GM12873 (cell line): ENCODE results near the gene ALAD.

ENCODE experiments used
- TF ChIP-seq, protein P1 (sequence below): IDR thresholded peaks from 2 replicates; pipeline ENCODE4 v1.5.1; 2012; ENCODE audit warnings: low read depth, mild to moderate bottlenecking, moderate library complexity, low read length, control low read depth; ENCODE audit not compliant: insufficient read depth; ENCODE audit errors: missing control alignments

The ALAD gene

DNA sequence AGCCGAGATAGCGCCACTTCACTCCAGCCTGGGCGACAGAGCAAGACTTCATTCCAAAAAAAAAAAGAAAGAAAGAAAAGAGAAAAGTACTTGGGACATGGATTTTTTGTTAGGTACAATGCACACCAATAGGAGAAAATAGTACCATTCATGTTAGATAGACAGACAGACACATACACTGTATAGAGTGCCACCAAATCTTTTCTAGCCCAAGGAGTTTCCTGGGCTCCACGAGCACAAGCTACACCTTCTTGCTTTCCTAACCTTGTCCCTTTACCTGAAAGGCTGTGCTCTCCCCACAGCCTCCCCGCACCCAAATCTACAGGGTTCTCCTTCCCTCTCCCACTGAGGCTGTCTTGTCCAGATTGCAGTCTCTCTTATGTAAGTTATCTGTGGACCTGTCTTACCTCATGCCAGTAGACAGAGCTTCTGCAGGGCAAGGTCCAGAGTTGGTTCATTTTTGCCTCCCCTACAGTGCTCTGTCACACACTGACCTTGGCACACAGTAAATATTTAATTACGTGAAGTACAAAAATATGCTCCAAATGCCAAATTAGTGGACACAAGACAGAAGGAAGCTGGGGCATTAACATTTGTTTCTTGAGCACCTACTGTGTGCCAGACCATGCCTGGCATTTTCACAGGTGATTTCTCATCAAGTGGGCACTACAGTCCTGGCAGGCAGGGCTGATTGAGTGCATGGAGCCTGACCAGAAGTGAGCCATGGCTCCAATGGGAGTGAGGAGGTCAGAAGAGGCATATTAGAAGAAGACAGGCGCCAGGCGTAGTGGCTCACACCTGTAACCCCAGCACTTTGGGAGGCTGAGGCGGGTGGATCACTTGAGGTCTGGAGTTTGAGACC is 5.9 kb downstream of the ALAD start:
- TF ChIP-seq, protein P1, sequence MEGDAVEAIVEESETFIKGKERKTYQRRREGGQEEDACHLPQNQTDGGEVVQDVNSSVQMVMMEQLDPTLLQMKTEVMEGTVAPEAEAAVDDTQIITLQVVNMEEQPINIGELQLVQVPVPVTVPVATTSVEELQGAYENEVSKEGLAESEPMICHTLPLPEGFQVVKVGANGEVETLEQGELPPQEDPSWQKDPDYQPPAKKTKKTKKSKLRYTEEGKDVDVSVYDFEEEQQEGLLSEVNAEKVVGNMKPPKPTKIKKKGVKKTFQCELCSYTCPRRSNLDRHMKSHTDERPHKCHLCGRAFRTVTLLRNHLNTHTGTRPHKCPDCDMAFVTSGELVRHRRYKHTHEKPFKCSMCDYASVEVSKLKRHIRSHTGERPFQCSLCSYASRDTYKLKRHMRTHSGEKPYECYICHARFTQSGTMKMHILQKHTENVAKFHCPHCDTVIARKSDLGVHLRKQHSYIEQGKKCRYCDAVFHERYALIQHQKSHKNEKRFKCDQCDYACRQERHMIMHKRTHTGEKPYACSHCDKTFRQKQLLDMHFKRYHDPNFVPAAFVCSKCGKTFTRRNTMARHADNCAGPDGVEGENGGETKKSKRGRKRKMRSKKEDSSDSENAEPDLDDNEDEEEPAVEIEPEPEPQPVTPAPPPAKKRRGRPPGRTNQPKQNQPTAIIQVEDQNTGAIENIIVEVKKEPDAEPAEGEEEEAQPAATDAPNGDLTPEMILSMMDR = no peak

DNA sequence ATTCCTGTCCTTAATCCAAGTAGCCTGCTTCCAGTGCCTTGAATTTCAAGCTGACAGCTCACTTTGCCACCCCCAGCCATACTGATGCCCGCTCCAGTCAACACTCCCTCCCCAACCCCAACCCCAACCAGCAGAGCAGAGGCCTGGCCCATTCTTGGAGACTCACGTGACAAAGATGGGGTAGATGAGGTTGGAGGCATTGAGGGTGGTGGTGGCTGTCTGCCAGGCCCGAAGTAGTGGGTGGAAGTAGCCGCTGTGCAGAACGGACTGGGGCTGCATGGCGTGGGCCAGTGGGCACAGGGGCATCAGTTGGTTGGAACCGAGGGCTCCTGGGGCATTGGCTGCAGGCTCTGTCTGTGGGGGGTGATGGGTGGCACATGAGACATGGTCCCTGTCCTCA is 7.8 kb downstream of the ALAD start:
- TF ChIP-seq, protein P1 = no peak

DNA sequence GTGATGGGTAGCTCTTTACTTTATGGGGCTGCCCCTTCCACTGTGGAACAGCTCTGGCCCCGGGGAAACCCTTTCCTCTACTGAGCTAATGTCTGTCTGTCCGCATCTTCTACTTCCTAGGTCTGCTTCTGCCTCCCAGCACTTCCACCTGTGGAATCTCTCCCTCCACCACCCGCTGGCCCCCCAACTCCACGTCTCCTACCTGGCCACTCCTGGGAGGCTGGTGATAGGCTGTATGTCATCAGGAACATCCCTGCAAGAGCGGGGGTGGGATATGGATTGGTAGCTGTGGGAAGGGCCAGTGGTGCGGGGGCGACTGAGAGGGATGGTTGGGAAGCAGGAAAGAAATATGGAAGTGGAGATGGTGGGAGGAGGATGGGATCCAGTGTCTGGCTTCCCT is 9.2 kb downstream of the ALAD start:
- TF ChIP-seq, protein P1 = no peak

DNA sequence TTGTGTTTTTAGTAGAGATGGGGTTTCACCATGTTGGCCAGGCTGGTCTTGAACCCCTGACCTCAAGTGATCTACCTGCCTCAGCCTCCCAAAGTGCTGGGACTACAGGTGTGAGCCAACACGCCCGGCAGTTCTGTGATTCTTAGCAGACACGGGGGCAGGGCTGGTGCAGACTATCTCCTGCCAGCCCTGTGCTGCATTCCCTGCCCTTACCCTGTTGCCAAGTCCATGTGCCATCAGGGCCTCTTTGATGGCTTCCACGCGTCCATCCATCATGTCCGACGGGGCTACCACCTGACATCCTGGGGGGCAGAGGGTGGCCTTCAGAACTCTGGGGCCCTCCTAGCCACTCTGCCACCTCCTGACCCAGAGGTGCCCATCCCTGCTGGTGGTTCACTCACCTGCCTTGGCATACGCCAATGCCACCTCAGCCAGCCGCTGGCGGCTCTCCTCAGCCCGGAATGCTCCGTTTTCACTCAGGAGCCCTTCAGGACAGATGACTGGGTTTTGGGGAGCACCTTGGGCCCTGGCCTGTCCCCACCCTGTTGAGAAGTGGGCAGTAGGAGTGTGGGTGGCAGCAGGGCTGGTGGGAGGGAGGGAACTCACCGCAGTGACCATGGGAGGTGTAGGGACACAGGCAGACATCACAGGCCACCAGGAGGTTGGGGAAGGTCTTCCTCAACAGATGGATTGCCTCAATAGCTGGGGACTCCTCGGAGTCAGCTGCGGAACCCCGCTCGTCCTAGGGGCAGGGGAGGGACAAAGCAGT is 10.7 kb downstream of the ALAD start:
- TF ChIP-seq, protein P1 = no peak

DNA sequence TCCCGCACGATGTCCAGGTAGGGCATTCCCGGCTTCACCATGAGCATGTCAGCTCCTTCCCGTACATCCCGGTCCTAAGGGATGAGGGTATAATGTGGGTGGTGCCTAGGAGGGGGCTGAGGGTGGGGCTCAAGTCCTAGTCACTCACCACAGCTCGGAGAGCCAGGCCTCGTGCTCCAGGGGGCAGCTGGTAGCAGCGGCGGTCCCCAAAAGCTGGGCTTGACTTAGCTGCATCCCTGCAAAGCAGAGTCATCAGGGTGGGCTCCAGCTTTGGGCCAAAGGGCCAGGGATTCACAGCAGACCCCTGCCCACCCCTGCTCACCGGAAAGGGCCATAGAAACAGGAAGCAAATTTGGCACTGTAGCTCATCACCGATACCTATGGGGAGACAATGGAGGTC is 11.6 kb downstream of the ALAD start:
- TF ChIP-seq, protein P1 = no peak

DNA sequence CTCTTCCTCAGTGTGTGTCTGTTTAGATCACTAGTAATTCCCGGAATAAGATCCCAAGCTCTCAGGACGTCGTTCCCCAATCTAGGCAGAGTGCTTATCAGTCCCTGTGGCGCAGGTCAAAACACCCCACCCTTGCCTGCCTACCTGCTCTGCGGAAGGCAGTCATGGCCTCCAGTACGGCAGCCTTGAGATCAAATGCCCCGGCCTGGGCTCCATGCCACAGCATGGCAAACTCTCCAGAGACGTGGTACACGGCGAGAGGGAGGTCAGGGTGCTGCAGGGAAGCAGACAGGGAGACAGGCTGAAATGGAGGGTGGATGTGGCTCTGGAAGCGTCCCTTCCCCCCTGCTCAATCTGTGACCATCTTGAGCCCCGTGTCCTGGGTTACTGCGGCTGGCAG is 12.3 kb downstream of the ALAD start:
- TF ChIP-seq, protein P1 = no peak

DNA sequence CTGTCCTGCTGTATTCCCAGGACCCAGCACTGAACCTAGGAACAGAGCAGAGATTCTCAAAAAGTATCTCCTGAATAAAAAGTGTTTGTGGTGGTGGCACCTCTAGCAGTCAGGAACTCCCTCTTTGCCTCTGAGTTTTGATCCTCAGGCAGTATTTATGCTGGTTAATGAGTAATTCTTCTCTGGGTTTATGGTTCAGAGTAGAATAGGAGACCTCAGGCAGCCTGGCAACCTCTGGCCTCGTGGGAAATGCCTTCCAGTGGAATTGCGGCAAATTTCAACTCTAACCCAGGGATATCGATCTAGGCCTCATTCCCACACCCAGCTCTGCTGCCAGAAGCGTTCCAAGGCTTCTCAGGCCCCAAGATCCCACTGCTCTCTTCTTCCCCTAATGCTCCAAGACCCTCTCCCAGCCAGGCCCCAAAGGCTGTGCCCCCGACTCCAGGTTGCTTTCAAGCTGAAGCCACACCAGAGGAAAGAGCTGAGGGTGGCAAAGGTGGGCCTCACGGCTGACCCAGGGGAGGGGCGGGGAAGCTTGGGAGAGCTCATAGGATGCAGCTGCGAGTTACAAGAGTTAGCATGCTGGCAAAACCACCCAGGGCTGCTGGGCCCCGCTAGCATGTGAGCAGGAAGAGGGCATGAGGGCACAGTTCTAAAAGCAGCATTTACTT is 13.4 kb downstream of the ALAD start:
- TF ChIP-seq, protein P1 = no peak
